GM12878 (cell line): Measurements from ENCODE around the gene FAM53B. TPM values are rescaled to one million over a fixed set of nuclear protein-coding genes. Genes with fewer than 3 reads are reported as not detected.
A peak's percentile ranks its signal among the peaks of the same experiment; 100 is the strongest.

Experiments
- ATAC-seq: fragments of 200-7000 bp; cut with Tn5 transposase; 3 replicates; pipeline ENCODE4 v1.9.1; 2020; ENCODE audit warnings: mild to moderate bottlenecking, moderate library complexity
- BruUV-seq: library from RNA; stranded (reverse); fragments of 400-500 nt; replicated peaks from 2 replicates; lab custom pipeline; 2021; lab: Mats Ljungman, UMichigan
- CTCF ChIA-PET: fragments of 300-600 bp; sonication (Branson Sonifier 250); formaldehyde crosslinking; extraction: SDS; loops from one replicate; lab custom pipeline; 2021; ENCODE audit warnings: inconsistent platforms; lab: Yijun Ruan, JAX
- POLR2A ChIA-PET: fragments of 350-600 bp; formaldehyde crosslinking; extraction: SDS; loops from one replicate; lab custom pipeline; 2021; ENCODE audit warnings: inconsistent platforms; lab: Charles Lee
- RAD21 ChIA-PET: fragments of 300-600 bp; sonication (Branson Sonifier 250); formaldehyde crosslinking; loops from one replicate; lab custom pipeline; 2023; ENCODE audit warnings: antibody characterized with exemption; ENCODE audit not compliant: unreplicated experiment; lab: Charles Lee
- SMC1A ChIA-PET: fragments of 300-600 bp; sonication (Branson Sonifier 250); formaldehyde crosslinking; loops from one replicate; lab custom pipeline; 2023; ENCODE audit not compliant: unreplicated experiment, uncharacterized antibody; lab: Charles Lee
- DNase-seq: peaks from one replicate; pipeline ENCODE4 v3.0.0-alpha.2; 2011; ENCODE audit warnings: low read depth, low spot score
- FAIRE-seq: peaks from 3 replicates; lab custom pipeline; 2011; peaks lifted over from hg19 to GRCh38; lab: Jason Lieb, UNC
- H2AFZ ChIP-seq: 2 replicates; pipeline ENCODE4 v1.6.0; 2011; ENCODE audit warnings: low read depth, low read length, control low read depth; ENCODE audit not compliant: control insufficient read depth
- H3K27ac ChIP-seq: 2 replicates; pipeline ENCODE4 v1.5.1; 2011; ENCODE audit warnings: control low read depth; ENCODE audit not compliant: control insufficient read depth, insufficient read depth
- H3K27me3 ChIP-seq, 2 experiments: replicated peaks in 1 of 2; 2 replicates each; pipeline versions ENCODE4 v1.6.0 to v1.6.1; 2011; ENCODE audit warnings: low read length in 1 of 2; ENCODE audit not compliant: control insufficient read depth in 2 of 2, insufficient read depth in 2 of 2
- H3K36me3 ChIP-seq, 2 experiments: 2 replicates each; pipeline ENCODE4 v1.5.1; 2011; ENCODE audit warnings: low read length in 1 of 2; ENCODE audit not compliant: control insufficient read depth in 2 of 2, insufficient read depth in 2 of 2
- H3K4me1 ChIP-seq: 2 replicates; pipeline ENCODE4 v1.6.1; 2011; ENCODE audit warnings: mild to moderate bottlenecking, low read length, moderate library complexity, mixed read lengths; ENCODE audit not compliant: control insufficient read depth, insufficient read depth
- H3K4me2 ChIP-seq: 2 replicates; pipeline ENCODE4 v1.6.0; 2011; ENCODE audit warnings: control low read depth; ENCODE audit not compliant: control insufficient read depth, insufficient read depth
- H3K4me3 ChIP-seq: fragments of 200-600 bp; sonication (generic); 2 replicates; pipeline ENCODE4 v1.5.1; 2016
- H3K79me2 ChIP-seq: 2 replicates; pipeline ENCODE4 v1.6.0; 2011; ENCODE audit warnings: low read length; ENCODE audit not compliant: control insufficient read depth, insufficient read depth
- H3K9ac ChIP-seq: 2 replicates; pipeline ENCODE4 v1.8.0; 2011; ENCODE audit warnings: low read length, control low read depth, mixed read lengths; ENCODE audit not compliant: control insufficient read depth, insufficient read depth
- H3K9me3 ChIP-seq: replicated peaks from 3 replicates; pipeline ENCODE4 v1.5.1; 2011; ENCODE audit warnings: mild to moderate bottlenecking, low read length; ENCODE audit not compliant: control insufficient read depth, insufficient read depth
- H4K20me1 ChIP-seq: 2 replicates; pipeline ENCODE4 v1.6.0; 2011; ENCODE audit not compliant: control insufficient read depth, insufficient read depth
- ATF7 ChIP-seq: fragments of 450-650 bp; IDR thresholded peaks from 2 replicates; pipeline ENCODE4 v1.6.1; 2016; ENCODE audit warnings: low read depth, mild to moderate bottlenecking
- CREB1 ChIP-seq: IDR thresholded peaks from 2 replicates; pipeline ENCODE4 v1.6.1; 2012; ENCODE audit warnings: low read depth, mild to moderate bottlenecking, inconsistent platforms
- CREM ChIP-seq: IDR thresholded peaks from 2 replicates; pipeline ENCODE4 v1.6.1; 2014; ENCODE audit warnings: antibody characterized with exemption, low read depth
- FOS ChIP-seq: IDR thresholded peaks from 3 replicates; pipeline ENCODE4 v1.6.1; 2011; ENCODE audit warnings: borderline replicate concordance; ENCODE audit not compliant: insufficient read length; ENCODE audit errors: extremely low read depth
- IKZF2 ChIP-seq, 2 experiments: fragments of 450-650 bp; IDR thresholded peaks; 2 replicates each; pipeline ENCODE4 v1.6.1; 2017; ENCODE audit warnings: mild to moderate bottlenecking in 2 of 2, moderate library complexity in 2 of 2
- SMAD5 ChIP-seq: IDR thresholded peaks from 2 replicates; pipeline ENCODE4 v1.6.1; 2016; ENCODE audit warnings: antibody characterized with exemption, low read depth
- SREBF1 ChIP-seq: IDR thresholded peaks from 2 replicates; pipeline ENCODE4 v1.6.1; 2012; ENCODE audit warnings: mild to moderate bottlenecking, low read length
- YY1 ChIP-seq: IDR thresholded peaks from 2 replicates; pipeline ENCODE4 v1.6.1; 2011; ENCODE audit warnings: low read depth, mild to moderate bottlenecking, low read length
- WGBS: methylation state at CpG from one replicate; pipeline ENCODE4 v1.1.6; 2016; ENCODE audit warnings: low lambda C conversion rate; ENCODE audit not compliant: insufficient replicate concordance, insufficient coverage; ENCODE audit errors: missing lambda C conversion rate; 5-methylcytosine and 5-hydroxymethylcytosine counted together
- in situ Hi-C: fragments of 300-500 bp; cut with MboI; formaldehyde crosslinking; loops from 9 replicates; pipeline ENCODE4 v1.14.3; 2018; ENCODE audit warnings: mixed read lengths
- intact Hi-C: fragments of 100-400 bp; cut with micrococcal nuclease; formaldehyde crosslinking; loops from one replicate; pipeline ENCODE4 v1.14.2; 2022; ENCODE audit not compliant: unreplicated experiment
- polyA plus RNA-seq, 11 experiments: library from polyadenylated mRNA; depleted of rRNA in 4 of 11; unstranded in 6 of 11; stranded (reverse) in 5 of 11; fragments of >200 nt; fragmentation: Nextera tagmentation in 4 of 11; fragmentation: Illumina TruSeq in 1 of 11; extraction: Ambion mirVana in 4 of 11; extraction: Trizol in 1 of 11; gene quantifications; 1 replicate in 1 of 11; 2 replicates in 10 of 11; pipeline versions ENCODE4 v1.2.1 to v1.2.3, GENCODE V29; 2011 to 2016; ENCODE audit warnings: inconsistent platforms in 2 of 11, missing spikeins in 2 of 11, low read depth in 1 of 11
- total RNA-seq, 4 experiments: library from RNA; depleted of rRNA in 3 of 4; stranded (reverse); fragments of >200 nt in 3 of 4; fragmentation: Illumina TruSeq in 1 of 4; extraction: Trizol in 1 of 4; gene quantifications; 2 replicates each; pipeline versions ENCODE4 v1.2.1 to v1.2.3, GENCODE V29; 2013 to 2021
- TF ChIP-seq, protein P1 (sequence below): IDR thresholded peaks from 2 replicates; pipeline ENCODE4 v1.6.1; 2012; ENCODE audit warnings: improper control_type of control experiment, low read depth, low read length; ENCODE audit not compliant: insufficient replicate concordance
- TF ChIP-seq, protein P2 (sequence below): IDR thresholded peaks from 2 replicates; pipeline ENCODE4 v1.6.1; 2011; ENCODE audit warnings: low read depth, mild to moderate bottlenecking, low read length, moderate library complexity, borderline replicate concordance; ENCODE audit errors: extremely low read depth

Gene FAM53B
- total and polyA plus RNA-seq, 10 of the 15 experiments (the other 5 are each of a cell fraction or from before 2014, with no cell fraction given): 0.05 to 26.3 (median 8.1) TPM

- TF ChIP-seq, protein P1, sequence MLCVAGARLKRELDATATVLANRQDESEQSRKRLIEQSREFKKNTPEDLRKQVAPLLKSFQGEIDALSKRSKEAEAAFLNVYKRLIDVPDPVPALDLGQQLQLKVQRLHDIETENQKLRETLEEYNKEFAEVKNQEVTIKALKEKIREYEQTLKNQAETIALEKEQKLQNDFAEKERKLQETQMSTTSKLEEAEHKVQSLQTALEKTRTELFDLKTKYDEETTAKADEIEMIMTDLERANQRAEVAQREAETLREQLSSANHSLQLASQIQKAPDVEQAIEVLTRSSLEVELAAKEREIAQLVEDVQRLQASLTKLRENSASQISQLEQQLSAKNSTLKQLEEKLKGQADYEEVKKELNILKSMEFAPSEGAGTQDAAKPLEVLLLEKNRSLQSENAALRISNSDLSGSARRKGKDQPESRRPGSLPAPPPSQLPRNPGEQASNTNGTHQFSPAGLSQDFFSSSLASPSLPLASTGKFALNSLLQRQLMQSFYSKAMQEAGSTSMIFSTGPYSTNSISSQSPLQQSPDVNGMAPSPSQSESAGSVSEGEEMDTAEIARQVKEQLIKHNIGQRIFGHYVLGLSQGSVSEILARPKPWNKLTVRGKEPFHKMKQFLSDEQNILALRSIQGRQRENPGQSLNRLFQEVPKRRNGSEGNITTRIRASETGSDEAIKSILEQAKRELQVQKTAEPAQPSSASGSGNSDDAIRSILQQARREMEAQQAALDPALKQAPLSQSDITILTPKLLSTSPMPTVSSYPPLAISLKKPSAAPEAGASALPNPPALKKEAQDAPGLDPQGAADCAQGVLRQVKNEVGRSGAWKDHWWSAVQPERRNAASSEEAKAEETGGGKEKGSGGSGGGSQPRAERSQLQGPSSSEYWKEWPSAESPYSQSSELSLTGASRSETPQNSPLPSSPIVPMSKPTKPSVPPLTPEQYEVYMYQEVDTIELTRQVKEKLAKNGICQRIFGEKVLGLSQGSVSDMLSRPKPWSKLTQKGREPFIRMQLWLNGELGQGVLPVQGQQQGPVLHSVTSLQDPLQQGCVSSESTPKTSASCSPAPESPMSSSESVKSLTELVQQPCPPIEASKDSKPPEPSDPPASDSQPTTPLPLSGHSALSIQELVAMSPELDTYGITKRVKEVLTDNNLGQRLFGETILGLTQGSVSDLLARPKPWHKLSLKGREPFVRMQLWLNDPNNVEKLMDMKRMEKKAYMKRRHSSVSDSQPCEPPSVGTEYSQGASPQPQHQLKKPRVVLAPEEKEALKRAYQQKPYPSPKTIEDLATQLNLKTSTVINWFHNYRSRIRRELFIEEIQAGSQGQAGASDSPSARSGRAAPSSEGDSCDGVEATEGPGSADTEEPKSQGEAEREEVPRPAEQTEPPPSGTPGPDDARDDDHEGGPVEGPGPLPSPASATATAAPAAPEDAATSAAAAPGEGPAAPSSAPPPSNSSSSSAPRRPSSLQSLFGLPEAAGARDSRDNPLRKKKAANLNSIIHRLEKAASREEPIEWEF: no peak
- TF ChIP-seq FOS (no peak), YY1 (0 out of 2 replicates have a peak, but pooled peaks have one; percentile 2)
Measured at GRCh38 chr10:124696446-124697392, 47.5 kb downstream of the FAM53B start (continued).

DNA sequence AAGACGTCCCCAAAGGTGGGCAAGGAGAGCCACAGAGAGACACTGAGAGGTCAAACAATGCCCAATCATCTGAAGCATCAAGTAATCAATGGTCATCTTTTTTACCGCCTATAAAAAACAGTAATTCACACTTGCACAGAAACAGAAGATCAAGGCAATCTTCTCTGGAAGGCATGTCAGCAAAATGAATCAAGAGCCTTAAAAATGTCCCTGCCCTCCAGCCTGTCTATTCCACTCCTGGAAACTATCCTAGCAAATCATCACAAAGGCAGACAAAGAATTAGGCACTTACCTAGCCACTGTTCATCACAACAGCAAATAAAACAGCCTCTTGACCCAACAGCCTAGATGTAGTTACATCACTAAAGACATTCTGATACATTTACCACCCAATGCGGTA is 48.9 kb downstream of the FAM53B start:
- no peak for FAIRE-seq
- SMC1A ChIA-PET: interaction anchor here (2.1 to 3.3 kb wide), 4 partner anchors 9 to 47 kb away, joined by 8 to 115 read pairs (median 40); no protein-coding TSS in a partner anchor
- Histone ChIP-seq H3K9me3 (no peaks in the 10 kb centered on the region), H3K36me3 (peaks cover 0 to 21% of the 10 kb centered on the region in 2 experiments; a peak in 3 of 4 replicates), H2AFZ (no peak overlapping the region), H3K9ac (no peak overlapping the region), H4K20me1 (no peaks in the 10 kb centered on the region), H3K4me3 (no peak overlapping the region), H3K4me1 (peaks cover 62% of the 10 kb centered on the region), H3K79me2 (peaks cover 17% of the 10 kb centered on the region), H3K27me3 (no peaks in the 10 kb centered on the region), H3K4me2 (no peak overlapping the region), H3K27ac (no peak overlapping the region)
- 90% methylated on average over 3 of the region's 3 CpGs for WGBS
- RAD21 ChIA-PET: interaction anchor here (2.4 to 14.0 kb wide), 3 partner anchors 24 to 46 kb away, joined by 20 to 266 read pairs (median 86); no protein-coding TSS in a partner anchor
- CTCF ChIA-PET: interaction anchor here (3.3 to 9.7 kb wide), 2 partner anchors 25 to 46 kb away, joined by 63 to 106 read pairs; no protein-coding TSS in a partner anchor
- ATAC-seq: no peak
- POLR2A ChIA-PET: interaction anchor here (1.6 to 3.8 kb wide), 3 partner anchors 23 to 50 kb away, joined by 4 to 54 read pairs (median 22); no protein-coding TSS in a partner anchor
- no peak for DNase-seq
- intact Hi-C loops: no loop called here
- in situ Hi-C loops: no loop called here
- TSS peak; percentile 27 for BruUV-seq
- TF ChIP-seq SREBF1 (no peak), CREB1 (no peak), SMAD5 (no peak), CREM (no peak), IKZF2 (IDR thresholded peaks at IDR 0.05) (no peak), ATF7 (no peak)
- TF ChIP-seq, protein P2, sequence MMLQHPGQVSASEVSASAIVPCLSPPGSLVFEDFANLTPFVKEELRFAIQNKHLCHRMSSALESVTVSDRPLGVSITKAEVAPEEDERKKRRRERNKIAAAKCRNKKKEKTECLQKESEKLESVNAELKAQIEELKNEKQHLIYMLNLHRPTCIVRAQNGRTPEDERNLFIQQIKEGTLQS: no peak
